ENCODE results near the gene LIPT1. TPM values are rescaled to one million over a fixed set of nuclear protein-coding genes. Genes with fewer than 3 reads are reported as not detected.
"Not testable (repeated sequence)": the region's sequence is repeated elsewhere in the genome, so short reads cannot be mapped to it uniquely, and the experiment has no call there.

The LIPT1 gene
- 7.4 TPM for total RNA-seq

DNA sequence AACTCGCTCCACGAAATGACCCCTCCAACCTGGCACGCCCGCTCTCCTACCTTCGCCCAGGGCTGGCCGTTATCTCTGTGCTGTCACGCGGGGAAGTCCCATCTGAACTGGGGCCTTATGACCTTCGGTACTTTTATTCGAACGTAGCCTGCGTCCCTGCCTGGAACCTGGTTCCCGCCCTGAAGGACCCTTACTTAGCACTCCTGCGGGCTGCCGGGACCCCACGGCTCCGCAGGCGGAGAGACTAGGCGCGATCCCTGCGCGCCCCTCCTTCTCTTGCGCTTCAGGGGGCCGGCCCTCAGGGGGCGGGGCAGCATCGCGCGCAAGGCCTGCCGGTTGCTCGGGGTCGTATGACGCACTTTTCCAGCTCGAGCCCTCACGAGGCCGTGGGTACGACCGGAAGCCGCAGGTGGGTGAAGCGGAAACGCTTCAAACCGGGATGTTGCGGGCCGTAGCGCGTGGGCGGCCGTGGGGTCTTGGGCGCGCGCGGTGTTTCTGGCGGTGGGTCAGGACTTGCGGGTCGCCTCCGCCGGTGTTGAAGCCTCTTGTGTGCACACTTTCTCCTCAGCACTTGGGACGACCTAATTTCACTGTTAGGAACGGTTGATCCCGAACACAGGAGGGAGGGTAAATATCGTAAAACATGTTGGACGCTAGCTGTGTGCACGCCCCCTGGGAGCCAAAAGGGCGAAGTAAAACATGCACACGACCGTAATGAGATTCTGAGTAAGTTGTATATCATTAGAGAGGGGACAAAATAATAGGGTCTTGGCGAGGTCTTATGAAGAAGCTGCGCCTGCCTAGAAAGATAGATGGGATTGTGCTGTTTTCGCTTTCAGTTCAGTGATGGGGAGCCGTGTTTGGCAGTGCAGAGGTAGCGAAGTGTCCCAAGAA, at the start of gene LIPT1, which contains the start of gene TSGA10:
LIPT1 (plus strand) TSS at position 325 of the 894 bp plus-strand sequence. CDS start 6,991 bp downstream, outside the sequence.
TSGA10 (minus strand) TSS at position 300 of the 894 bp plus-strand sequence. CDS start 45,503 bp downstream, outside the sequence.
- peak; percentile 87 for DNase-seq

DNA sequence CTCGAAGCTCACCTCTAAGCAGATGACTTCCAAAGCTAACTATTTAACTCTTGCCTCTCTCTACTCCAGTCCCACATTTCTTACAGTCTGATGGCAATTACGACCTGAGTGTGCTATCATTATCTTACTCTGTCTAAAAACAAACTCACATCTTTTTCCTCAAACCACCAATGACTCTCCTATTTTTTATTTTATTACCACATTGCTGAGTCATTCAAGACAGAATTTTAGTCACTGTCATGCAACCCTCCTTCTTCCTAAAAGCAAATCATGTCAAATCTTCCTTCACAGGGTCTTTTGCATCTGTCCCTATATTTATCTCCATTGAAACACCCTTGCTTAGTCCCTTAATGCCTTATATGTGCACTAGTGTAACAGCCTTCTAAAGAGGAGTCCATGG, 47.9 kb upstream of the LIPT1 start:
- no peak for DNase-seq

DNA sequence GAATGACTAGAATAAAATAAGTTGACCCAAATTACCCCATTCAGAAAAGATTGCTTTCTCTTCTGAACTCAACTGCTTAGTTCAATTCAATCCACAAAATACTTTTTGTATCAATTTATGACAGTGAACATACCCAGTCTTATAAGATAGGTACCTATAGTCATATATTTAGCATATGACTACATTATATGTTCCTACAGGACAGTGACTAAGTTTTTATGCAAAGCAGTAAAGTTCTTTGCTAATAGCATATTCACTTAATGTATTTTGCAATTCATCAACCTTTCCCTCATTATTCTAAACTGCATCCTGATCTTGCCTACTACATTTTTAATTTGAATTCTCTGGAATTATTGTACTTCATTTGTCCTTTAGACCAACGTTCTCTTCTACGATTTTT, 43.5 kb upstream of the LIPT1 start:
- no peak for DNase-seq

DNA sequence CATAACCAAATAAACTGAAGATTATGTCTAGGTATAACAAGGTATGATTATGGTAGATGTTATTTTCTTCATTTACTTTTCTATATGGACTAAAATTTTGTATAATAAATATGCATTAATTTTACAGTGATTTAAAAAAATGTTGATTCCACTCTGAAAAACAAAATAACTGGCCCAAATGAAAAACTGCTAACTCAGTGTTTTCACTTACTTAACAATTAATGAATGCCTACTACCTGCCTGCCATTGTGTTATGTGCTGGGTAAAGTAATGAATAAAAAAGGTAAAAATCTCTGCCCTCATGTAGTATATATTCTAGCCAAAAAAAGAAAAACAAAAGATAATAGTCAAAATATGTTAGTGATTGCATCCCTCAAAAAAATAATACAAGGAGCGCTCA, 42.8 kb upstream of the LIPT1 start:
- DNase-seq, result no peak

DNA sequence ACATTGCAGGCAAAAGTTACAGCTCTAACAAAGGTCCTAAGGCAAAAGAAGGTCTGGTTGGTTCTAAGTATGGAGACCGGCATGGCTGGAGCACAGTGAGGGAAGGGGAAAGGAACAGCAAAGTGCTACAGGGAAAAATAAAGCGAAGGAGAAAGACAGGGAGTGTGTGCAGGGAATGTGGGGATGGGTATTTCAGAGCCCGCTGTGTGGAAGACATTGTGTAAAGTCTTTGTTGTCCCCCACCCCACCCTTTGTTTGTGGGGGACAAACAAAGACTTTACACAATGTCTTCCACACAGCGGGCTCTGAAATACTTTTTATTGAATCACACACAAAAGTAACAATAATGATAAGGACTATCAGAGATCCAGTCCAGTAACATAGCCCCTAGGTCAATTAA, 42.1 kb upstream of the LIPT1 start:
- no peak for DNase-seq

DNA sequence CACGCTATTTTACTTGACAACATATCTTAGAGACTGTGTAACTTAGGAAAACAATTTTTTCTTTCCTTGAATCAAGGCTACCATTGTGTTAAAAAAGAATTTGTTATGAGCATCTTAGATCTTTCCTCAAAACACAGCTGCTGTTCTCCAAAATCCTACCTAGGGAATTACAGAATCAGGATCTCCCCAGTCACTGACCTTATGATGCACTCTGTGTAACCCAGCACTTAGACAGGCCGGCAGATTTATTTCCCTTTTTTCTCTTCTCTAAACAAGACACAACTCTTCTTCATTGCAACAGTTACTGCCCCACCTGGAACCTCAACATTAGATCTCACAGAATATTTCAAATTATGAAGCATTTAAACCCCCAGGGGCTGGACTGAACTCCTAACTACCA, 26.8 kb upstream of the LIPT1 start:
- DNase-seq, result no peak

DNA sequence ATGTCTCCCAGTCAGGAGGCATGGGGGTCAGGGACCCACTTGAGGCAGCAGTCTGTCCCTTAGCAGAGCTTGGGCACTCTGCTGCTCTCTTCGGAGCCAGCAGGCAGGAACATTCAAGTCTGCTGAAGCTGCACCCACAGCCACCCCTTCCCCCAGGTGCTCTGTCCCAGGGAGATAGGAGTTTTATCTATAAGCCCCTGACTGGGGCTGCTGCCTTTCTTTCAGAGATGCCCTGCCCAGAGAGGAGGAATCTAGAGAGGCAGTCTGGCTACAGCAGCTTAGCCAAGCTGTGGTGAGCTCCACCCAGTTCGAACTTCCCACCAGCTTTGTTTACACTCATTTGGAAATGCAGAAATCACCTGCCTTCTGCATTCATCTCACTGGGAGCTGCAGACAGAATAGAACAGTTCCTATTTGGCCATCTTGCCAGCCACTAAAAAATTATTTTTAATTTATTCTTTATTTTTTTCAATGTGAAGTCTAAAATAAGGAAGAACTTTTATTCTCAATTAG, 19.7 kb upstream of the LIPT1 start:
- not testable (repeated sequence) for DNase-seq

DNA sequence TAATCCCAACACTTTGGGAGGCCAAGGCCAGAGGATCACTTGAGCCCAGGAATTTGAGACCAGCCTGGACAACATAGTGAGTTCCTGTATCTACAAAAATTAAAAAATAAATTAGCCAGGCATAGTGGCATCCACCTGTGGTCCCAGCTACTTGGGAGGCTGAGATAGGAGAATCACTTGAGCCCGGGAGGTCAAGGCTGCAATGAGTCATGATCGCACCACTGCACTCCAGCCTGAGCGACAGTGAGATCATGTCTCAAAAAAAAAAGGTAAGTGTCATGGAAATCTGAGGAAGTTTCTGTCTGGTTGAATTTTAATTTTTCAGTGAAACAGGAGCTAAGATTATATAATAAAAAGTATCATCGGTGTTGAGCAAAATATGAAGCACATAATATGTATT, 15.8 kb upstream of the LIPT1 start:
- DNase-seq, result no peak

DNA sequence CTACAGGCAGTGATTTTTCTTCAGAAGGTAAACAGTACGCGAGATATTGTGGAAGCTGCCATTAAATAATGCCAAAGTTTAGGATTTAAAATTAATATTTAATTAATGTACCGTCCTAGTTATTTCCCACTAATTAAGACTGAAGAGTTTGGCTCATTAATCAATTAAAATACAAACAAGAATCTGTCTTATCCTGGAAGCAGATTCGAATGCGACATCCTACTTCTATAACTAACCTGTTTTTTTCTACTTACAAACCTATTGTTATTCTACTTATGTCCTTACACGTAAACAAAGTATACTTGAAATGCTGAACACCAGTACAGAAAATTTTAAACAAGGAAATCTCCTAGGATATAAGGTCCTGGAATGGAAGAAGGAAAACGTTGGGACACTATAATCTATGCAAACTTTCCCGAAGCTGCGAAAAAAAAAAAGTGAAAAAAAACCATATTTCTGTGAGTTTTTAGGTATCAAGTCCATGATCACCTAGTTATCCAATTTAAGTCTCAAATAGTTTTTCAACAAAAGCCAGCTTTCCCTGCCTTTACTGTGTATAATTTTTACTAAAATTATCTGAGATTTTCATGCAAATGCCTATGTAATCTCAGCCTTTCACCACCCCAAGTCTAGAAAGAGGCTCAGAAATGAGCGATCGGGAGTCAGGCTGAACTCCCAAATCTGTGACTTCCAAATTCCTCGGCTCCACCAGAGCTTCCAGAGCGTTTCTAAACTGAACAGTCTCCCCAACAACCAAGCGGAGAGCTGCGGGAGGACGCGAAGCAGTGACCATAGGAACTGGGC, 14.5 kb upstream of the LIPT1 start:
- no peak for DNase-seq

DNA sequence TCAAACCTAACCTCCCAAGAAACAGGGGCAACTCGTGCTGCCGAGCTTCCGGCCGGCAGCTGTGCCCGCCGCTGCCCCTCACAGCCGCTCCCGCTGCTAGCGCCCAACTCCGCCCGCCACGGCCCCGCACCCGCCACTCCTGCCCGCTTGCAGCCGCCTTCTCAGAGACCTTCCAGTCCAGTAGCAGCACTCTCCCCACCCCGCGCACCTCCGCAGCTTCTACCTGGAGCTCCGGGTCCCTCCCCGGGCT, 14.0 kb upstream of the LIPT1 start:
- DNase-seq, result no peak

DNA sequence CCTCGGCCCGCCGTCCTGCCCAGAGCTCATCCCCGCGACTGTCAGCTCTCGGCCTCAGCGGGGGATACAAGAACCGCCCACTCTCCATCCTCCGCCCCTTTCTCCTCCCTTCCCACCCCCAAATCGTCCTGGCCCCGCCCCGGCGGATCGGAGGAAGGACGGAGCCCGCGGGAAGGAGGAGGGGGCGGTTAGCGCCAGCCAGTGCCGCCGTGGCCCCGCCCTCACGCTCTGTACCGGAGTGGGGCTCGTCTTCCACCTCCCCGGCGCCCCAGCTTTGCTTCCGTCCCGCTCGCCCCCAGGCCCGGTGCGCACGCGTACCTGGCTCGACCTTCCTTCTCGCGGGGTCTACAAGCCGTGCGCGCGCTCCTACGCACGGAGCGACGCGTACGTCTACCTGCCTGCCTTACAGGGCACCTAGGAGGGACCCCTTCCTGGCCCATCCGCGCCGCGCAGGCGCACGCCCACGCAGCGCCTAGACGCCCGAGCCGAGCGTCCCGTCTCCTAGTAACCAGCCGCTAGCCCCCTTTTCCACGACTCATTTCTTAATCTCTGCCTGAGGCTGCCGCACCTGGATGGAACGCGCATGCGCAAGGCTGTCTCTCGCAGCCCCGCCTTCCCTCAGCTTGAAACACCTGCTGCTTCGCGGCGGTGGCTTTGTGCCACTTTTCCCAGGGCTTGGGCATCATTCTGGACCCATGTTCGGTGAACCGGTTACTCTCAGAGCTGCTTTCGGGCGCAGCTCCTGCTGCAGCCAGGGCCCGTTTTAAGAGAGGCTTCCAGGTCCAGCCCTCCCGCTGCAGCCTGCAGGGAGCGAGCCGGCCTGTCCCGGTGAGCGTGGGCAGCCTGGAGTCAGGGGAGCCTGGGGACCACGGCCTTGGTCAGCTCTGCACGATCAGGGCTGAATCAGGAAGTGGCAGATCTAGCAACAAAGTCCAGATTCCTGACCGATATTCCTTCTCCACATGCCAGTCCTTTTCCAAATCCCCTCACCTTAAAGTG, 13.4 kb upstream of the LIPT1 start, which contains the start of gene C2orf15:
C2orf15 (plus strand) TSS at position 598 of the 999 bp plus-strand sequence. CDS start 8,852 bp downstream, outside the sequence.
- peak; percentile 69 for DNase-seq

DNA sequence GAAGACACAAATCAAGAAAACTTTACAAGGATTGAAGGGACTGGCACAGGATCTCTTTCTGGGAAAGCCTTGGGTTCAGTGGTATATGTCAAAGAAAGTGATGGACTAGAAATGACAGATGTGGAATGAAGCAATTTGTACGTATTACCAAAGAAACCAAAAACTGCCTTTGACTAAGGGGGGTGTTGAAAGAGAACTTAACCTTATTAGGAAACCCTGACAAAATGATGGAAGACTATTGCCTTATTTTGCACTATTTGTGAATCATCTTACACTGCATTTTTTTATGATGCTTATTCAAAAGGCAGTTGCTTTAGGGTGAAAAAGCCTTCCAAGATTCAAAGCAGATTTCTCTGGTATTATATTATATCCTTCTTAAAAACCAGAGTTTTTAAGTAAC, 4.1 kb upstream of the LIPT1 start:
- DNase-seq, result no peak

DNA sequence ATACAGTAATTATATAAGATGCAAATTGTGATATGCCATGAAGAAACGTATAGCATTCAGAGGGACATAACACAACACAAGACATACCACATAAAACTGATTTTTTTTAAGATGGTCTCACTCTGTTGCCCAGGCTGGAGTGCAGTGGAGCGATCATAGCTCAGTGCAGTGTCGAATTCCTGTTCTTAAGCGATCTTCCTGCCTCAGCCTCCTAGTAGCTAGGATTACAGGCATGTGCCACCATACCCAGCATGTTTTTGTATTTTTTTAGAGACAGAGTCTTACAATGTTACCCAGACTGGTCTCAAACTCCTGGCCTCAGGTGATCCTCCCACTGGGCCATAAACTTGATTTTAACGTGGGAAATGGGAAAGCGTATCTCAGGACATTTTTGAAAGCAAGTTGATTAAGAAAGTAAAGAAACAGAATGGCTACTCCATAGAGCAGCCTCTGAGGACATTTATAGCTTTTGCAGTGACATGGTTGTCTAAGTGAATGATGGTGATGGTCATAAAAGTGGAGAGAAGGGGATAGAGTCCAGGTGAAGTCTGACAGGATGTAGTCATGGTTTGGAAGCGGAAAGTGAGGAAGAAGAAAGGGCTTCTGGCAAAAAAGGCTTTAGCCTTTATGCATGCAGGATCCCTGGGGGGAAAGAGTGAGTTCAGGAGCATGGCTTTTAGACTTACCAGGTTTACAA, 2.4 kb upstream of the LIPT1 start:
- no peak for DNase-seq

DNA sequence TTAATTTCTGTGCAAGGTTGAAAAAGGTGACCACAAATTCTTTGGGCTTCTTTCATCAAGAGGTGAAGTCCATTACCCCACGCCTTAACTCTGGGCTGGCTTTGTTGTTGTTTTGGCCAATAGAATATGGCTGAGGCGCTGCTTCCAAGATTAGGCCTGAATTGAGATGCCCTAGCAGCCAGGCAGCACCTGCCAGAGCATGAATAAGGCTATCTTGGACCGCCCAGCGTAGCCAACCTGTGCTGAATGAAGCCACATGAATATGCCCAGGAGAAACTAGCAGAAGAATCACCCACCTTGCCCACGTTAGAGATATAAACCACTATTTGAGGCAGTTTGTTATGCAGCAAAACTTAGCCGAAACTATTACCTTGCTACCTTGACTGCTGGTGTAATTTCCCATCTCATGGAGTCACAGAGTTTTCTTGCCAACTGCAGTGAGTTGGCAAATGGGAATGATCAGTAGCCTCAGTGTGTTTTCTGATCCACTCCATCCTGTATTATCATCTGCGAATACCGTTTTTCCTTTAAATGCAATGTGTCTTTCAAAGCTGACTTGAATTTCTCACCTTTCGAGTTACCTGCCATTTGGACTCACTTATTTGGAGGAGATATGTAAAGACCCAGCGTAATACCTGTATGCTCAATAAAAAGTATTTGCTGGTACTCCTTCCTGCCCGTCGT, 704 bp upstream of the LIPT1 start:
- DNase-seq, result no peak

DNA sequence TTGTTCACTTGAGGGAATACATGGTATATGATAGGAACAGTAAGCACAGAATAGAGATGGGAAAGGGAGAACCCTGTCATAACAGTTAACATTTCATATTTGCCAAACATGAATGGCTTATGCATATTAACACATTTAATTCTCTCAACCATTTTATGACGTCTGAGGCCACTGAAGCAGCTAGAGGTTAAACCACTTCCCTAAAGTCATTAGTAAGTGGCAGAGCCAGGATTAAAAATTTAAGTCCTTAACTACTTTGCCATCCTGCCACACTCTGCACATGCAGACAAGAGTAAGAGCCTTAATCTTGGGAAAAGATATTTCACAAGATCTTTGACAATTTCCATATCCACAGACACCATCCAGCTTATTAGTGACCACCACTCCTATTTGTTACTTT, 2.1 kb downstream of the LIPT1 start:
- DNase-seq, result no peak

DNA sequence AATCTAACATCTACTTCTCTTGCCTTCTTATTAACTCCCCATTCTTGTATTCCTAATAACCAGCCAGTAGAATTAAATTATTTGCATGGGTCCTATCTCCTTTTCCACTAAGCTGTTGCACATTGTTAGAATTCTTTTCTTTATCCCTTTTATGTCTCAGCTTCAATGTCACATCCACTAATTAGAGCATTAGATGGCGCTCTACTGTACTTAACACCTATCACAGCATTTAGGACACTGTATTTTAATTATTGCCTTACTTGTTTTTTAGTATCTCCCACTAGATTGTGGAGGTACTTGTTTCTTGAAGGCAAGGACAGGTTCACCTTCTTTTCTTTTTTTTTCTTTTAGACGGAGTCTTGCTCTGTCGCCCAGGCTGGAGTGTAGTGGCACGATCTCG, 3.8 kb downstream of the LIPT1 start:
- no peak for DNase-seq

DNA sequence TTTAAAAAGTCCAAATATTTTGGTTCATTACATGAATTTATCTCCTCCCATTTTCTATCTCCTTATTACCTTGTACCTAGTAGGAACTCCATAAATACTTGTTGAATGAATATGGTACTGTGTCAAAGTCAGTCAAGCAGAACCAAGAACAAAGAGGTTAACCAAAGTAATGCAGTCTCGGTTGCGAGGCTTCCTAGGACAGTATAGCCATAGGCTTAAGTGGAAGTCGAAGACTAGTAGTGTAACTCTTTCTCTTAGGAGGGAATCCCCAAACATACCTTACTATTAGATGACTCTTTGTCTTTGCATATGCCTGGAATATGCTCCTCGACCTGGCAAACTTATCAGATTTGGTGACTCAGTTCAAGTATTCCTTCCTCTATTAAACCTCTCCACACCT, 4.8 kb downstream of the LIPT1 start:
- DNase-seq, result no peak

DNA sequence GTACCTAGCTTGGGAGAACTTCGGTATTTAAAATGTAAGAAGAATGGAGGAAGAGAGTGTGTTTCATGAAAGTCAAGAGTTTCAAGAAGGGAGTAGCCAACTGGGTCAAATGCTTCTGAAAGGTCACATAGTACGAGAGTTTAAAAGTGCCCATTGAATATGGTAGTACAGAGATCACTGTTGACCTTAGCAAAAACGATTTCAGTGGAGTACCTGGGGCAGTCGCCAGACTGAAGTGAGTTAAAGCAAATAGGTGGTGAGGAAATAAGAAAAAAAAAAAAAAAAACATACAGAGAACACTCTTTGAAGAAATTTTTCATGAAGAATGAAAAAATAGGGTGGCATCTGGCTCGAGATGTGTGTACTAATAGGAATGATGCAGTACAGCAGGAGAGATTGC, 11.5 kb downstream of the LIPT1 start:
- DNase-seq, result no peak

DNA sequence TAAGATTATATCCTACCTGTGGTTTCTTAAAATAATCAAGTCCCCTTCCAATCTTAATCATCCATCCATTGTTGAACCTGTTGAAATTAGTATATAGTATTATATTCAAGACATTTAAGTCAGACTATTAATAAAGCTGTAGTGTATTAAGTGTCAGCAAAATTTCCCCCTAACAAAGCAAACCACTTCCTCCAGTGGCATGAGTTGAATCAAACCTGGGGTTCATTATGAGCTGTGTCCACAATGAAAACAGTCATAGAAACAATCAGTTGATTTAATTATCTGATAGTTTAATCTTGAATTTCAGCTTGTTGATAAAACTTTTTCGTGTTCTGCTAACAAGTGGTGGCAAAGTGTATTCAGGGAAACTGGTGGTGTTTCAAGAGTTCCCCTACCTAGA, 14.8 kb downstream of the LIPT1 start:
- no peak for DNase-seq

DNA sequence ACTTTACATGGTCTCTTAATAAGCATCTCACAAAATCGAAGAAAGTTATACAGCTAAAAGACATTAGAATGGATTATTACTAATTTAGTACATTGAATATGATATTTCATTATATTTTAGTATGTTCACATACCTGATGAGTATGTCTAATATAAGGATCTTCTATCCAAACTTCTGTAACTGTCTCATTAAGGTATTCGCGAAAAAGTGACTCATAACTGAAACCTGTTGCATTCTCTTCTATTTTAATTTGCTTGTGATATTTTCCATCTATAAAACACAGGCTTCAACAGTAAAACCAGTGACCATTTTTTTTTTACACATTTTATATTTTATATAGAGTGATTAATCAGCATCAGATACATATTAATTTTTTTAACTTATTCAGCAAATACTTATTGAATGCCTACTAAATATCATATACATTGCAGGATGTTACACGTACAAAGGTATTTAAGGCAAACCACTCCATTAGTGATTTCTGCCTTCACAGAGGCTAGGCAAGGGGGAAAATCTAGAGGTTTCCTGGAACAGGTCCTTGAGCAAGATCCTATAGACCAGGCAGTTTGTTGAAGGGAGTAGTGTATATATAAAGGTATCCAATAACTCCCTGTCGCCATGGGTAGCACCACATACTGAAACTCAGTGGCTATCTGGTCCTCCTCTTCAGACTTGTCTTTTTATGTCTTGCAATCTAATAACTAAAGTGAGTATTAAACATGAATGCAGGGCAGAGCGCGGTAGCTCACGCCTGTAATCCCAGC, 16.8 kb downstream of the LIPT1 start:
- no peak for DNase-seq
